HepG2 (cell line): Measurements from ENCODE around the gene MBNL3.

Experiments
- CTCF ChIP-seq: sonication (generic); formaldehyde crosslinking; IDR thresholded peaks from 2 replicates; pipeline ENCODE4 v1.5.0; 2020; ENCODE audit warnings: mild to moderate bottlenecking, missing genetic modification reagents, moderate library complexity
- GMEB1 ChIP-seq: sonication (generic); formaldehyde crosslinking; IDR thresholded peaks from 2 replicates; pipeline ENCODE4 v1.5.1; 2020; ENCODE audit warnings: missing genetic modification reagents, mild to moderate bottlenecking, borderline replicate concordance
- POLR2AphosphoS5 ChIP-seq: IDR thresholded peaks from 2 replicates; pipeline ENCODE4 v1.6.1; 2012; ENCODE audit warnings: low read depth, low read length
- TAF1 ChIP-seq: sonication (generic); formaldehyde crosslinking; IDR thresholded peaks from 2 replicates; pipeline ENCODE4 v1.4.0; 2020; ENCODE audit warnings: missing genetic modification reagents
- TCF7 ChIP-seq: sonication (generic); IDR thresholded peaks from 2 replicates; pipeline ENCODE4 v1.6.1; 2016; ENCODE audit warnings: antibody characterized with exemption, low read depth
- ZNF75D ChIP-seq: sonication (generic); formaldehyde crosslinking; IDR thresholded peaks from 2 replicates; pipeline ENCODE4 v1.8.1; 2023; ENCODE audit warnings: missing genetic modification reagents, mild to moderate bottlenecking, borderline replicate concordance
- ZNF780A ChIP-seq: sonication (generic); formaldehyde crosslinking; IDR thresholded peaks from 2 replicates; pipeline ENCODE4 v1.8.0; 2022; ENCODE audit warnings: mild to moderate bottlenecking, missing genetic modification reagents, moderate library complexity

- no peak for TF ChIP-seq GMEB1 (CRISPR knock-in tag)
- no peak for TF ChIP-seq ZNF780A
- TF ChIP-seq TCF7: no peak
- no peak for TF ChIP-seq POLR2AphosphoS5
- no peak for TF ChIP-seq CTCF
- no peak for TF ChIP-seq ZNF75D (CRISPR knock-in tag)
- no peak for TF ChIP-seq TAF1
Measured at GRCh38 chrX:132365490-132365889, 123.3 kb downstream of the MBNL3 start.
